Stimulated activated naive B cell treated with anti-CD40 and anti-IgM and Interleukin-4, amounts not matched to agents 10 μg/mL and 1 μg/mL and 100 μg/mL, for 72 hours (primary cell): ENCODE results near the gene TPST2.
"Not testable (repeated sequence)": the region's sequence is repeated elsewhere in the genome, so short reads cannot be mapped to it uniquely, and the experiment has no call there.

Experiments used
- ATAC-seq, 2 donors: fragments of 150-1000 bp; cut with Tn5 transposase; replicated peaks; 2 replicates each; pipeline ENCODE4 v1.10.0; 2021; ENCODE audit warnings: moderate library complexity in 1 of 2
- DNase-seq: peaks from one replicate; pipeline ENCODE4 v3.0.0; 2021
- H3K27ac Mint-ChIP-seq: one replicate; pipeline ENCODE4 v1.8.0; 2022; ENCODE audit warnings: mild to moderate bottlenecking, mixed read lengths
- H3K27me3 Mint-ChIP-seq, 2 donors: one replicate each; pipeline ENCODE4 v1.8.0; 2022; ENCODE audit warnings: mixed read lengths in 2 of 2
- H3K36me3 Mint-ChIP-seq, 2 donors: one replicate each; pipeline ENCODE4 v1.8.0; 2022; ENCODE audit warnings: mixed read lengths in 2 of 2, mild to moderate bottlenecking in 1 of 2
- H3K4me1 Mint-ChIP-seq, 2 donors: one replicate each; pipeline ENCODE4 v1.8.0; 2022; ENCODE audit warnings: mixed read lengths in 2 of 2, mild to moderate bottlenecking in 1 of 2
- H3K4me3 Mint-ChIP-seq, 2 donors: one replicate each; pipeline ENCODE4 v1.8.0; 2022; ENCODE audit warnings: mild to moderate bottlenecking in 2 of 2, mixed read lengths in 2 of 2, moderate library complexity in 1 of 2
- H3K9me3 Mint-ChIP-seq, 2 donors: one replicate each; pipeline ENCODE4 v1.8.0; 2022; ENCODE audit warnings: mixed read lengths in 2 of 2, mild to moderate bottlenecking in 1 of 2

TPST2 gene

GRCh38 chr22:26617271-26618199, 27.6 kb upstream of the TPST2 start, which contains the start of gene CRYBB1:
CRYBB1 (minus strand) TSS chr22:26618027; CDS start chr22:26616319, 1,708 bp downstream.
- no peak within 1 kb of the TSS for H3K27ac Mint-ChIP-seq
- peak in 1 of 2 donors; percentile 29 for ATAC-seq

GRCh38 chr22:26616650-26617049, 26.7 kb upstream of the TPST2 start:
- Mint-ChIP-seq H3K36me3 (no peaks in the 10 kb centered on the region), H3K27ac (no peak overlapping the region), H3K4me1 (peaks cover 9 to 18% of the 10 kb centered on the region in 2 donors), H3K9me3 (no peaks in the 10 kb centered on the region), H3K4me3 (no peak overlapping the region), H3K27me3 (peaks cover 4 to 10% of the 10 kb centered on the region in 2 donors)
- no peak for DNase-seq
- no peak for ATAC-seq

More at GRCh38 chr22:26617271-26618199, 27.6 kb upstream of the TPST2 start, which contains the start of gene CRYBB1:
- Mint-ChIP-seq H3K27me3 (peaks cover 4 to 6% of the 10 kb centered on the region in 2 donors), H3K9me3 (no peaks in the 10 kb centered on the region), H3K36me3 (no peaks in the 10 kb centered on the region), H3K4me3 (no peak within 1 kb of the TSS), H3K4me1 (peaks cover 9 to 18% of the 10 kb centered on the region in 2 donors)
- DNase-seq = no peak

GRCh38 chr22:26615830-26616435, 26.0 kb upstream of the TPST2 start:
- Mint-ChIP-seq H3K27ac (peak overlapping the region; percentile 60), H3K4me1 (peaks cover 9 to 18% of the 10 kb centered on the region in 2 donors), H3K4me3 (no peak overlapping the region), H3K27me3 (peaks cover 4 to 10% of the 10 kb centered on the region in 2 donors), H3K36me3 (no peaks in the 10 kb centered on the region), H3K9me3 (no peaks in the 10 kb centered on the region)
- ATAC-seq = no peak
- DNase-seq = no peak

GRCh38 chr22:26615149-26615548, 25.2 kb upstream of the TPST2 start:
- Mint-ChIP-seq H3K4me1 (peaks cover 14 to 23% of the 10 kb centered on the region in 2 donors), H3K27ac (no peak overlapping the region), H3K27me3 (peaks cover 4 to 10% of the 10 kb centered on the region in 2 donors), H3K4me3 (no peak overlapping the region), H3K36me3 (no peaks in the 10 kb centered on the region), H3K9me3 (no peaks in the 10 kb centered on the region)
- DNase-seq (peak; percentile 4), ATAC-seq (peak; percentile 45 to 75)

- no peaks in the 10 kb centered on the region for H3K36me3 Mint-ChIP-seq
- no peak overlapping the region for H3K4me3 Mint-ChIP-seq
- H3K27ac Mint-ChIP-seq = no peak overlapping the region
- peaks cover 17 to 24% of the 10 kb centered on the region in 2 donors for H3K4me1 Mint-ChIP-seq
- DNase-seq (no peak), ATAC-seq (no peak)
- no peaks in the 10 kb centered on the region for H3K9me3 Mint-ChIP-seq
- peaks cover 4 to 10% of the 10 kb centered on the region in 2 donors for H3K27me3 Mint-ChIP-seq
Measured at GRCh38 chr22:26614322-26614721, 24.4 kb upstream of the TPST2 start.

GRCh38 chr22:26613753-26614152, 23.8 kb upstream of the TPST2 start:
- Mint-ChIP-seq H3K27me3 (peaks cover 0 to 10% of the 10 kb centered on the region in 2 donors), H3K4me1 (peaks cover 19 to 24% of the 10 kb centered on the region in 2 donors)
- not testable (repeated sequence) for H3K9me3 Mint-ChIP-seq, H3K27ac Mint-ChIP-seq, H3K36me3 Mint-ChIP-seq, DNase-seq, H3K4me3 Mint-ChIP-seq, ATAC-seq

GRCh38 chr22:26612652-26613051, 22.7 kb upstream of the TPST2 start:
- ATAC-seq (no peak), DNase-seq (no peak)
- H3K9me3 Mint-ChIP-seq = no peaks in the 10 kb centered on the region
- H3K27ac Mint-ChIP-seq = peak overlapping the region; percentile 60
- peaks cover 17 to 21% of the 10 kb centered on the region in 2 donors for H3K4me1 Mint-ChIP-seq
- H3K27me3 Mint-ChIP-seq = peaks cover 0 to 10% of the 10 kb centered on the region in 2 donors
- H3K4me3 Mint-ChIP-seq = no peak overlapping the region
- no peaks in the 10 kb centered on the region for H3K36me3 Mint-ChIP-seq

GRCh38 chr22:26610996-26611395, 21.1 kb upstream of the TPST2 start:
- H3K27ac Mint-ChIP-seq = no peak overlapping the region
- no peak for DNase-seq
- no peak for ATAC-seq

GRCh38 chr22:26610072-26610958, 20.4 kb upstream of the TPST2 start:
- Mint-ChIP-seq H3K9me3 (no peaks in the 10 kb centered on the region), H3K27me3 (peaks cover 0 to 10% of the 10 kb centered on the region in 2 donors), H3K4me3 (peak overlapping the region in 1 of 2 donors; percentile 47), H3K27ac (peak overlapping the region; percentile 72), H3K36me3 (no peaks in the 10 kb centered on the region), H3K4me1 (peaks cover 10 to 12% of the 10 kb centered on the region in 2 donors)
- DNase-seq (peak; percentile 26), ATAC-seq (peak; percentile 80 to 91)

More at GRCh38 chr22:26610996-26611395, 21.1 kb upstream of the TPST2 start:
- no peak overlapping the region for H3K4me3 Mint-ChIP-seq
- peaks cover 0 to 10% of the 10 kb centered on the region in 2 donors for H3K27me3 Mint-ChIP-seq
- no peaks in the 10 kb centered on the region for H3K9me3 Mint-ChIP-seq
- peaks cover 13 to 16% of the 10 kb centered on the region in 2 donors for H3K4me1 Mint-ChIP-seq
- no peaks in the 10 kb centered on the region for H3K36me3 Mint-ChIP-seq

- peaks cover 0 to 10% of the 10 kb centered on the region in 2 donors for H3K27me3 Mint-ChIP-seq
- no peaks in the 10 kb centered on the region for H3K9me3 Mint-ChIP-seq
- H3K36me3 Mint-ChIP-seq = no peaks in the 10 kb centered on the region
- H3K4me3 Mint-ChIP-seq = no peak overlapping the region
- no peak for DNase-seq
- no peak for ATAC-seq
- H3K4me1 Mint-ChIP-seq = peaks cover 6 to 11% of the 10 kb centered on the region in 2 donors
- no peak overlapping the region for H3K27ac Mint-ChIP-seq
Measured at GRCh38 chr22:26609287-26609686, 19.4 kb upstream of the TPST2 start.

- no peaks in the 10 kb centered on the region for H3K36me3 Mint-ChIP-seq
- peaks cover 0 to 10% of the 10 kb centered on the region in 2 donors for H3K27me3 Mint-ChIP-seq
- no peak overlapping the region for H3K27ac Mint-ChIP-seq
- DNase-seq = no peak
- H3K4me1 Mint-ChIP-seq = peaks cover 6 to 11% of the 10 kb centered on the region in 2 donors
- no peak overlapping the region for H3K4me3 Mint-ChIP-seq
- no peaks in the 10 kb centered on the region for H3K9me3 Mint-ChIP-seq
- ATAC-seq = no peak
Measured at GRCh38 chr22:26608129-26608528, 18.2 kb upstream of the TPST2 start.

- ATAC-seq (no peak), DNase-seq (no peak)
- Mint-ChIP-seq H3K4me3 (no peak overlapping the region), H3K27me3 (no peaks in the 10 kb centered on the region), H3K36me3 (no peaks in the 10 kb centered on the region), H3K9me3 (no peaks in the 10 kb centered on the region), H3K4me1 (peaks cover 6 to 11% of the 10 kb centered on the region in 2 donors), H3K27ac (no peak overlapping the region)
Measured at GRCh38 chr22:26606611-26607010, 16.7 kb upstream of the TPST2 start.

GRCh38 chr22:26604368-26604767, 14.4 kb upstream of the TPST2 start:
- Mint-ChIP-seq H3K4me3 (no peak overlapping the region), H3K4me1 (peaks cover 0 to 3% of the 10 kb centered on the region in 2 donors), H3K27me3 (no peaks in the 10 kb centered on the region), H3K36me3 (no peaks in the 10 kb centered on the region), H3K27ac (no peak overlapping the region), H3K9me3 (no peaks in the 10 kb centered on the region)
- DNase-seq (no peak), ATAC-seq (no peak)

- no peaks in the 10 kb centered on the region for H3K9me3 Mint-ChIP-seq
Measured at GRCh38 chr22:26602127-26602526, 12.2 kb upstream of the TPST2 start.

More at GRCh38 chr22:26602127-26602526, 12.2 kb upstream of the TPST2 start:
- ATAC-seq = no peak
- no peak overlapping the region for H3K27ac Mint-ChIP-seq
- no peaks in the 10 kb centered on the region for H3K27me3 Mint-ChIP-seq
- no peak overlapping the region for H3K4me3 Mint-ChIP-seq
- no peaks in the 10 kb centered on the region for H3K36me3 Mint-ChIP-seq
- DNase-seq = no peak
- no peaks in the 10 kb centered on the region for H3K4me1 Mint-ChIP-seq
